Measurements from ENCODE around the gene PXDN. TPM values are rescaled to one million over a fixed set of nuclear protein-coding genes. Genes with fewer than 3 reads are reported as not detected.

Gene PXDN
- total and polyA plus RNA-seq, 2 donors (not counting 1 experiment from before 2014, with no cell fraction given) = 0.21 to 1.4 TPM

DNA sequence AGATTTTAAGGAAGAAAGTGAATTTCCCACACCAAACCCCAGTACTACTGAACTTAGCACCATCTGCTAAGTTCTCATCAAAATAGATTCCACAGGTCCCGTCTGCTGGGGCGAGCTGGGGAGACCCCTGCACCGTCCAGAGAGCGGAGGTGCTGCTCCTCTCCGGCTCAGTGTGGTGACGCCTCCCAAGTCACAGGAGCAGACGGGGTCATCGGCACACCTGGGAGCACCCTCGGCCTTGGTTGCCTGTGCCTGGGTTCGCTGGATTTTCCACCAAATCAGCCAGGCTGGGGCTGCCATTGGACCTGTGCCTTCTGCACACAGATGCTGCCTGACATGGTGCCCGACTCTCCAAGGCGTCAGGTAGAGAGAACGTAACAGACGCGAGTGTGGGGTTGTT lies 141.3 kb downstream of the PXDN start:
- intact Hi-C loops (cut with micrococcal nuclease) = no loop called here
- POLR2A ChIA-PET = no interaction called here
- Mint-ChIP-seq H3K27me3 (peaks cover 8% of the 10 kb centered on the region), H3K4me1 (peaks cover 17% of the 10 kb centered on the region), H3K4me3 (no peak overlapping the region), H3K27ac (no peak overlapping the region), H3K9me3 (ENCODE audit: insufficient read depth) (no peaks in the 10 kb centered on the region)
- Histone ChIP-seq H3K9me3 (ENCODE audit: control extremely low read depth in 1 of 3, control insufficient read depth in 2 of 3, insufficient read depth in 1 of 3, low read length in 2 of 3) (peaks cover 0 to 19% (median 0%) of the 10 kb centered on the region in 3 donors), H3K9ac (ENCODE audit: low read length) (no peak overlapping the region), H3K79me2 (ENCODE audit: control insufficient read depth, insufficient read depth, low read length) (no peaks in the 10 kb centered on the region), H4K20me1 (ENCODE audit: control insufficient read depth, insufficient read depth, low read length, poor library complexity, severe bottlenecking) (no peaks in the 10 kb centered on the region), H3K36me3 (replicated peaks in 1 of 2; ENCODE audit: control extremely low read depth in 1 of 2, control insufficient read depth in 1 of 2, extremely low read depth in 1 of 2, insufficient read depth in 2 of 2, low read length in 1 of 2) (no peaks in the 10 kb centered on the region), H3K4me3 (ENCODE audit: control extremely low read depth in 1 of 5, extremely low read depth in 1 of 5, insufficient read depth in 1 of 5, low read depth in 2 of 5, low read length in 4 of 5) (no peak overlapping the region), H3K4me2 (replicated peaks; ENCODE audit: low read depth, low read length, poor library complexity, severe bottlenecking) (no peak overlapping the region), H3K27ac (ENCODE audit: low read length in 2 of 2) (no peak overlapping the region), H3K27me3 (replicated peaks in 1 of 4; ENCODE audit: control extremely low read depth in 1 of 4, control insufficient read depth in 3 of 4, insufficient read depth in 4 of 4, low read length in 3 of 4) (peaks cover 0 to 22% (median 6%) of the 10 kb centered on the region in 4 experiments), H2AFZ (ENCODE audit: insufficient read depth, low read depth, low read length, poor library complexity, severe bottlenecking) (no peak overlapping the region), H3K4me1 (ENCODE audit: control insufficient read depth in 2 of 2, insufficient read depth in 2 of 2, low read length in 2 of 2) (peaks cover 27 to 32% of the 10 kb centered on the region in 2 donors)
- CTCF ChIA-PET = no interaction called here
- ATAC-seq (ENCODE audit: low read depth) (no peak), DNase-seq (no peak)
- TF ChIP-seq EZH2 (IDR thresholded peaks at IDR 0.05; ENCODE audit: borderline replicate concordance, insufficient read depth, low read depth, low read length, poor library complexity, severe bottlenecking) = no peak
- TF ChIP-seq, protein P1, sequence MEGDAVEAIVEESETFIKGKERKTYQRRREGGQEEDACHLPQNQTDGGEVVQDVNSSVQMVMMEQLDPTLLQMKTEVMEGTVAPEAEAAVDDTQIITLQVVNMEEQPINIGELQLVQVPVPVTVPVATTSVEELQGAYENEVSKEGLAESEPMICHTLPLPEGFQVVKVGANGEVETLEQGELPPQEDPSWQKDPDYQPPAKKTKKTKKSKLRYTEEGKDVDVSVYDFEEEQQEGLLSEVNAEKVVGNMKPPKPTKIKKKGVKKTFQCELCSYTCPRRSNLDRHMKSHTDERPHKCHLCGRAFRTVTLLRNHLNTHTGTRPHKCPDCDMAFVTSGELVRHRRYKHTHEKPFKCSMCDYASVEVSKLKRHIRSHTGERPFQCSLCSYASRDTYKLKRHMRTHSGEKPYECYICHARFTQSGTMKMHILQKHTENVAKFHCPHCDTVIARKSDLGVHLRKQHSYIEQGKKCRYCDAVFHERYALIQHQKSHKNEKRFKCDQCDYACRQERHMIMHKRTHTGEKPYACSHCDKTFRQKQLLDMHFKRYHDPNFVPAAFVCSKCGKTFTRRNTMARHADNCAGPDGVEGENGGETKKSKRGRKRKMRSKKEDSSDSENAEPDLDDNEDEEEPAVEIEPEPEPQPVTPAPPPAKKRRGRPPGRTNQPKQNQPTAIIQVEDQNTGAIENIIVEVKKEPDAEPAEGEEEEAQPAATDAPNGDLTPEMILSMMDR (IDR thresholded peaks at IDR 0.05) = no peak
- WGBS (ENCODE audit: insufficient coverage) = 99% methylated on average over 13 of the region's 15 CpGs

- no peak for ATAC-seq (ENCODE audit: low read depth)
- TF ChIP-seq EZH2 (IDR thresholded peaks at IDR 0.05; ENCODE audit: borderline replicate concordance, insufficient read depth, low read depth, low read length, poor library complexity, severe bottlenecking) = no peak
- TF ChIP-seq, protein P1 (IDR thresholded peaks at IDR 0.05) = no peak
- Histone ChIP-seq H3K4me1 (ENCODE audit: control insufficient read depth in 2 of 2, insufficient read depth in 2 of 2, low read length in 2 of 2) (peaks cover 27 to 30% of the 10 kb centered on the region in 2 donors), H2AFZ (ENCODE audit: insufficient read depth, low read depth, low read length, poor library complexity, severe bottlenecking) (no peak overlapping the region), H3K9ac (ENCODE audit: low read length) (no peak overlapping the region), H3K4me3 (ENCODE audit: control extremely low read depth in 1 of 5, extremely low read depth in 1 of 5, insufficient read depth in 1 of 5, low read depth in 2 of 5, low read length in 4 of 5) (no peak overlapping the region), H3K27me3 (replicated peaks in 1 of 4; ENCODE audit: control extremely low read depth in 1 of 4, control insufficient read depth in 3 of 4, insufficient read depth in 4 of 4, low read length in 3 of 4) (peaks cover 0 to 22% (median 6%) of the 10 kb centered on the region in 4 experiments), H3K9me3 (ENCODE audit: control extremely low read depth in 1 of 3, control insufficient read depth in 2 of 3, insufficient read depth in 1 of 3, low read length in 2 of 3) (peaks cover 0 to 19% (median 0%) of the 10 kb centered on the region in 3 donors), H3K27ac (ENCODE audit: low read length in 2 of 2) (no peak overlapping the region), H3K36me3 (replicated peaks in 1 of 2; ENCODE audit: control extremely low read depth in 1 of 2, control insufficient read depth in 1 of 2, extremely low read depth in 1 of 2, insufficient read depth in 2 of 2, low read length in 1 of 2) (no peaks in the 10 kb centered on the region), H4K20me1 (ENCODE audit: control insufficient read depth, insufficient read depth, low read length, poor library complexity, severe bottlenecking) (no peaks in the 10 kb centered on the region), H3K4me2 (replicated peaks; ENCODE audit: low read depth, low read length, poor library complexity, severe bottlenecking) (no peak overlapping the region), H3K79me2 (ENCODE audit: control insufficient read depth, insufficient read depth, low read length) (no peaks in the 10 kb centered on the region)
- peaks cover 16% of the 10 kb centered on the region for H3K4me1 Mint-ChIP-seq
- 96% methylated on average over 10 of the region's 15 CpGs for WGBS (ENCODE audit: insufficient coverage)
- ChIA-PET POLR2A (no interaction called here), CTCF (no interaction called here)
- H3K27me3 Mint-ChIP-seq = peaks cover 8% of the 10 kb centered on the region
- no peak overlapping the region for H3K4me3 Mint-ChIP-seq
- no peak overlapping the region for H3K27ac Mint-ChIP-seq
- no peak for DNase-seq
- no peaks in the 10 kb centered on the region for H3K9me3 Mint-ChIP-seq (ENCODE audit: insufficient read depth)
- intact Hi-C loops (cut with micrococcal nuclease) = no loop called here
Observed at GRCh38 chr2:1602278-1603010, 141.9 kb downstream of the PXDN start.
